NCI-H146 (cell line): ENCODE results near the gene GPR78.

ENCODE experiments used
- DNase-seq: peaks from one replicate; lab custom pipeline; 2025; lab: John Stamatoyannopoulos, UW

Gene GPR78

GRCh38 chr4:8600266-8600665 lies 20.1 kb downstream of the GPR78 start:
- DNase-seq = no peak

GRCh38 chr4:8600686-8601085 lies 20.5 kb downstream of the GPR78 start:
- DNase-seq = no peak

- DNase-seq = no peak
Observed at GRCh38 chr4:8601086-8601485, 20.9 kb downstream of the GPR78 start.

GRCh38 chr4:8601556-8601955 lies 21.4 kb downstream of the GPR78 start:
- no peak for DNase-seq

- DNase-seq = no peak
Observed at GRCh38 chr4:8602686-8603430, 22.7 kb downstream of the GPR78 start.

- no peak for DNase-seq
Observed at GRCh38 chr4:8603931-8604330, 23.7 kb downstream of the GPR78 start.

- DNase-seq = no peak
Observed at GRCh38 chr4:8605289-8605688, 25.1 kb downstream of the GPR78 start.

GRCh38 chr4:8606476-8606875 lies 26.3 kb downstream of the GPR78 start:
- no peak for DNase-seq

- DNase-seq = no peak
Observed at GRCh38 chr4:8606966-8607365, 26.8 kb downstream of the GPR78 start.

GRCh38 chr4:8607603-8608481 lies 27.6 kb downstream of the GPR78 start:
- DNase-seq = peak; percentile 14

- no peak for DNase-seq
Observed at GRCh38 chr4:8608714-8609391, 28.7 kb downstream of the GPR78 start.

- no peak for DNase-seq
Observed at GRCh38 chr4:8609406-8609805, 29.2 kb downstream of the GPR78 start.

GRCh38 chr4:8609824-8610350 lies 29.7 kb downstream of the GPR78 start:
- no peak for DNase-seq

GRCh38 chr4:8610858-8611616 lies 30.8 kb downstream of the GPR78 start:
- no peak for DNase-seq

GRCh38 chr4:8612646-8613045 lies 32.5 kb downstream of the GPR78 start:
- DNase-seq = no peak

GRCh38 chr4:8613421-8614364 lies 33.5 kb downstream of the GPR78 start:
- DNase-seq = no peak

GRCh38 chr4:8614365-8615193 lies 34.4 kb downstream of the GPR78 start:
- no peak for DNase-seq

- no peak for DNase-seq
Observed at GRCh38 chr4:8615366-8615765, 35.2 kb downstream of the GPR78 start.

- DNase-seq = no peak
Observed at GRCh38 chr4:8615921-8616787, 36.0 kb downstream of the GPR78 start.
